ENCODE results near the gene HOXA3.

The HOXA3 gene

GRCh38 chr7:27125986-27126394 is 26.4 kb downstream of the HOXA3 start:
- no peak for DNase-seq

DNA sequence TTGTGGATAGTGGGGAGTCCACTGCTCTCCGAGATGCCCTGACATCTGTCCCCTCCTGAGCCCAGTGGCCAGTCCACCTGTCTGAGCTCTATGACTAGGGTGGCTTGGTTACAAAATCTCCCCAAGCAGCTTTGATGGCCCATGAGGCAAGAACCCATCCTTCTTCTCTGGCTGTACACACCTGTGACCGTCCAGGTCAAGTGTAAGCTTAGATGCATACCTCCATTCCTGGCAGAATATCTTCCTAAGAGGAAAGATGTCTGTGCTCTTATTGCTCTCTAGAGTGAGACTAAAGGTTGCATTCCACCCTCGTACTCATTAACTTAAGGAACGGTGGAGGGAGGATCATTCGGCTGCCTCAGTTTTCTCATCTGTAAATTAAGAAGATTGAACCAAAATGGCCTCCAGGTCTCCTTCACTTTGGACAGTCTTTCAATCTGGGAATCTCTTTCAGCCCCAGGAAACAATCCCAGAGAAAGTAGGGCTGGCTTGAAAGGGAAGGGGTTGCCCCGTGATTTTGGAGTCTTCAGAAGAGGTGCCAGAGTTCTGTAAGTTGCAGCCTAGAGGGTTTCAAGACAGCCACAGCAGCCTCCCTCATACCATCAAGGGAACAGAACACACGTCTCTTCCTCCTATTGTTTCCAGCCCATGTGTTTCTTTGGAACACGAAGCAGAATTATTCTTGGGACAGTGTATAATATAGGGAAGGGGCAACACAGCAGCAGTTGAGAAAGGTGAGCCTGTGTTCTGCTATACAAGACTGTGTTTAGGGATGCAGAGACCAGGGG is 27.3 kb downstream of the HOXA3 start:
- no peak for DNase-seq

DNA sequence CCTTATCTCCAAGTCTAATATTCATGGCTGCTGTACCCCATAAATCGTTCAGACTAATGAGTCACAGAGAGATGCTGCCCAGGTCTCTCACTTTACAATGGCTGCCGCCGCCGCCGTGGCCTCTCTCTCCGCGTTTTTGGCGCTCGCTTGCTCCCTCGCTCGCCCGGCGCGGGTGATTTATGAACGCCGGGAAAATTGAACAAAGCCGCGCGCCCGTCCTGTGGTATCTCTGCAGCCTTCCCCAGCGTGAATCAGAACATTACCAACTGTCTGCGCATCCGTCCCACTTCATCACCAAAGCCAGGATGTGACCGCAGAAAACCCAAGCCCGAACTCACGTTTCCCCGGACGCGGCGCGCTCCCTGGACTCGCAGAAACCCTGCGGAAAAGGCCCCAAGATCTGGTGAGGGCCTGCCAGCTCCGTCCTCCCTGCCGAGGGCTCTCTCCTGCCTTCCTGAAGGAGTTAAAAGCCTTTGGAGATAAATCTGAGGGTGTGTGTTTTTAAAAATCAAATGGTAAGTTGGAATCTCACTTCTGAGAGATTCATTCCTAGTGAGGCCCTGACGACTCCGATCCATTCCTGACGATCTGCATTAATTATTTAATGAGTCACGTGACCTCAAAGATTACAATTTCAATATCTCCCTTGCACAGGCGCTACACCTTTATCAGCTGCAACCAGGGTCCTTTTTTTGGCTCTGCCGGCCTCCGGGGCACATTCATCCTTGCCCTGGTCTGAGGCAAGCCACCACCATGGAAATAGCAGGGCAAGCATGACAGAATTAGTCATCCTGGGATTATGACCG is 28.1 kb downstream of the HOXA3 start:
- DNase-seq, result no peak

DNA sequence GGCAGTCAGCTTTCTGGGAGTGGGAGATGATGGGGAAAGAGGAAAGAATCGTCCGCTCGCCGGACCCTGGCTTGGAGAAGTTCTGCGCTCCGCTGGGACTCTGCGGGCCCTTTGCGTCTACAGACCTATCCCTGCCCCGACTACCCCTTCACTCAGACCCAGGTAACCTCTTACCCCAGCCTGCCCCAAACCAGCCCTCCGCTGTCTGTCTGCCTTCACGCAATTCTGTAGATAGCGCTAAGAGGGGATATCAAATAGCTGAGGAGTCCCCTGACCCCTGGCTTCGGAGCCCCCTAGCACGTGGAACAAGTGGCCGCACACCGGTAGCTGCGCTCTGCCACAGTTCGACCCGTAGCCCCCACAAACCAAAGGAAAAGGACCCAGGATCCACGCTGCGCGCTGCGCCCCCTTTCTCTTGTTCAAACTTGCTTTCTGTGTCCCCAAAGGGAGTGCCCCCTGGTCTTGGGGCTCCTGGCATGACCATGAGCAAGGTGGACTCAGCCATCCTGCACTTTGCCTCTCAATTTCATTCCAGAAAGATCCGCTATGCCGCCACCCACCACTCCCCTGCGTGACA is 28.8 kb downstream of the HOXA3 start:
- no peak for DNase-seq

GRCh38 chr7:27123007-27123476 is 29.3 kb downstream of the HOXA3 start:
- DNase-seq, result no peak

GRCh38 chr7:27122077-27122910 is 30.1 kb downstream of the HOXA3 start:
- no peak for DNase-seq

DNA sequence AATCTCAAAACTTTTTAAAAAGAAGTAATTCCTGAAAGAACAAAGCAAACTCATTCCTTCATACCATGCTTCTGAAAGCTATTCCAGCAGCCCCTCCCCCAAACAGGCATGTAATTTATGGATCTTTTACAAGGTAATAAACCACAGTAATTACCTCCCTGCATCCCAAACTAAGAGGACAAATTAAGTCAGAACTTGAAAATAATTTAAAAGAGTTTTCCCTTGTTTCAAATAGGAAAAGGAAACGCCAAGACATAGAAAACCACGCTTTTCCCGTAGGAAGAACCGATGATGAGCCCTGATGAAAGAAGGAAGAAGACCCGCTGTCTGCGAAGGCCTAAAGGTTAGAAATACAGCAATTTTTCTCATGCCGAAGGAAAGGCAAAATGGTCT is 30.7 kb downstream of the HOXA3 start:
- DNase-seq, result no peak

DNA sequence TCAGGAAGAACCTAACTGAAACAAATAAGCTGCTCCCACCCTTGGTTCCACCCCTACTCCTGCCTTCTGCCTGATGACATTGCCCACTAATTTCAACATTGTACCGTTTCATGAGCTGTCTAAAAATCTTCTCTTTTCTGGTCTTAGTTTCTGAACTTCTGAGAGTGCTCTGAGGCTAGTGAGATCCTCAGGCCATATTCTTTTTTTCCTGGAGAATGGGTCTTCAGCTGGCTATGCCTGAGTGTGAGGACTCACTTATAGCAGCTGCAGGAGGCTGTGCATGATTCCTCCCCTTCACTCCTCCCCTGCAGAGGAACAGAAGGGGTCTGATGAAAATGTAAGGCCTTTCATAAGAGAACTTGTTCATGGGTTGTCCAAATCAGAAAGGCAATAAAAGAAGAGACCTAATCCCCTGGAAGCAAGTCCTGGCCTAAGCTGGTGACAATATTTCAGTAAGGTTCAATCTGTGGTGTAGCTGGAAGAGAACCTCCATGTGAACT is 32.9 kb downstream of the HOXA3 start:
- no peak for DNase-seq

DNA sequence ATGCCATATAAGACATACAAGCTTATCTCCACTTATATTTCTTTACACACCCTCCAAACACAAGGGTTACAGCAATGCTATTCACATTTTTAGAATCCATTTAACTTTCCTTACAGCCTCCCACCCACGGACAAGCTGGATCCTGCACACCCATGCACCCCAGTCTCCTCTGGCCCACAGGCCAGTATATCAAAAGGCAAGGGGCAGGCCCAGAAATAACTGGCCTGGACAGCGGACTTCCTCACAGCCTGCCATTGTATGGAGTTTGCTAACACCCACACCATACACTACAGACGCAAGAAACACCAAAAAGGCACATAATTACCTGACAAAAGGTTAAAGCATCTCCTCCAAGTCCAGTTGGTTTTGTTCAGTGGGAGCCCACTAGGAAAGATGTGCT is 33.8 kb downstream of the HOXA3 start:
- no peak for DNase-seq

DNA sequence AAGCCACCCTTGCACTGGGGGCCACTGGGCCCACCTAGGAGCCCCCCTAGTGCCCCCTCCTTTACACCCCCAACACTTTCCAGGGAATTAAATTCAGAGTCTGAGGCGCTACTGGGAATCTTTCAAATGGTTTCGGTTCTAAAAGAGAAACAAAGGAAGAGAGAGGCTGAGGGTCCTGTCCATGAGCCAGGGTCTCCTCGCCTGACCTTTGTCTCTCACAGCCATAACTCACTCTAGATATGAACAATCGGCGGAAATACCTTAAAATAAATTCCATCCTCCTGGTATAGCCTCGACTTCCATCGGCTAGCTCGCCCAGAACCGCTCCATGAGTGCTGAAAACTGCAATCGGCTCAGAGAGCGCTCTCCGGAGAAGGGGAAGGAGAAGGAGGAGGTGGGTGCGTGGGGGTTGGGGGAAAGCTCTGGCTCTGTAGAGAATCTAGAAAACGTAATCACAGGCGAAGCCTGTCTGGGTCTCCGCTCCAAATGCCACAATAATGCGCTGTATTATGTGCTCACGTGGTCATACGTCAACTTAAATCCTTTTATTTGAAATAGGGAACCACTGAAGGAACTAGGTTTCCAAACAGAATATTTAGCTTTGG is 34.4 kb downstream of the HOXA3 start:
- no peak for DNase-seq

- DNase-seq, result no peak
Observed at GRCh38 chr7:27116962-27117886, 35.2 kb downstream of the HOXA3 start.

DNA sequence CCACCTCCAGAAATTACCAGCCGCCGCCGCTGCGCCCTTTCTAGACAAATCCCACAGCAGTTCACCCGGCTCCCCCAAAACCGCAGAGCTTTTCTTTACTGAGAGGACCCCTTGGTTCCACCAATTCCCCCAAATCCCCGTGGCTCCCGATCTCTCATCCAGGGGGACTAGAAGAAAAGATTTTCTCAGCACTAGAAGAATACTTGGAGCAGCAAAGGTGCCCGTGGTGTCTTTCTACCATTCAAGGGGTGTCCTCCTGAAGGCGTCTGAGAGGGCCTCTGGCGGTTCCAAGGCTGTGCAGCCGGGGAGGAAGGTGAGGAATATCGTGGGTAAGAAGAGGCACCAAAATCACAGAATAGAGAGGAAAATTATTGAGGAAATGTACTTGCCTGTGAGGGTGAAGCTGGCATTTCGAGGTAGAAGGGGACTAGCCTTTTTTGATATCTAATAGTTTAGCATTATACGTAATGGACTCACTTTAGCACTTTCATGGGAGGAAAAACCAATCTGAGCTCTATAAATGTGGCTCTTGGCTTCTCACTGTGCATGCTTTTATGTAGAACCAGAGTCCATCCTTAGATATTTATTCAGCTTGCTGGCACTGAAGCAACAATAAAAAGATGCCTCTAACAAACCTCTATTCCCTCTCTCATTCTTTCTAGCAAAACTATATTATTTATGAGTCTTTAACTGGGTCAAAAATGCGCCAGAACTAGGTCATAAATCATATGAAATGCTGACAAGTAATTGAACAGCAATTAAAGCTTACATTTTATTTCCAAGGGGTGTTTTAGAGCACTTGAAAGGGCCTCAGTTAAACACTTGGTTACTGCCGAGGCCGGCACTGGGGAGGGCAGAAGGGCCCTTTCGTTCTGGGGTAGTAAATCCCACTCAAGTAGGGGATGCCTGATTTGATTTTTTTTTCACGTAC is 36.1 kb downstream of the HOXA3 start:
- DNase-seq, result no peak

DNA sequence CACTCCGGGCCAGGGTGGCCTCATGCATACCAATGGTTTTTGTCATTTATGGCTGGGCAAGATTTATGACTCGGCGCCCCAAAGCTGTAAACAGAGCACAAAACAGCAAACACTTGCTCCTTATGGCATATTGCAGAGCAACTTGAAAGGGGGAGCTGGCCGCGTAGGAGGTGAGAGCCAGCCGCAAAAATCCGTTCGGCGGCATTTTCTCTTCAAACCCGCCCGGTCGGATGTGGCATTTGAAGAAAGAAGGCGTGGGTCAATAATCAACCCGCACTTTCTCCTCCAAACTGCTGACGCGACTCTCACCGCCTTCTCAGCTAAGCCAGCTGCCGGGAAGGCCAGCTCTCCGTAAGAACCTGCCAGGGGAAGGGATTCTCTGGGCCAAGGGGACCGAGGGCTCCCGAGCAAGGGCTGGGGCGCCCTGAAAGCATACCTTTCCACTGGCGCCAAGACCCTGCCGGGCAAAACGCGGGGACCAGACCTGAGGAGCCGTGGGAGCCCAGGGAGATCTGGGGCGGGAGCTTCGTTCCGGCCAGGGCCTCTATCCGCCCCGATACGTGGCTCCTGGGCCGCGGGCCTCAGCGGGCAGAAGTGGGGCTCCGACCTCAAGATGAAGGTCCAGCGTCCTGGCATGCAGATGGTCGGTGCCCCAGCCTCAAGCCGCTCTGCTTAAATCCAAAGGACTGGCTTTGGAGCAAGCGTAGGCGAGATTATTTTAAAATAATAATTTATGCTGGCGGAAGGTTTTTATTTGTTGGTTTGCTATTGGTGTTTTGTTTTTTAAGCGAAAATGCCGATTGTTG is 37.0 kb downstream of the HOXA3 start:
- no peak for DNase-seq

DNA sequence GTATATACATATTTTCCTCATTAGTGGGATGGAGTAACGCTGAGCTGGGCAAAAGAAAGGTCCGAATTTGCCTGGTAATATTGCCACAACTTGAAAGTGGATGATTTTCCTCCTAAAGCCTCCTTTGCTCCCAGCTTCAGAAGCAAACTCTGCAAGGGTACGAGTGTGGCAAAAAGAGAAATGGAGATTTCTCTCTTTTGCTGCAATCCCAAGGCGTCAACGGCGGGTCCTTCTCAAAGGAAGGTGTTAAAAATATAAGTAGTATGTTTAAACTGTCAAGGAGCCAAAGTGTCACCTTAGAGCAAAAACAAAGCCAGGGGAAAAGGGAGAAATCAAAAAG is 37.5 kb downstream of the HOXA3 start:
- no peak for DNase-seq

GRCh38 chr7:27113991-27114769 is 38.2 kb downstream of the HOXA3 start:
- no peak for DNase-seq

- DNase-seq, result no peak
Observed at GRCh38 chr7:27112955-27113949, 39.1 kb downstream of the HOXA3 start.

- DNase-seq, result no peak
Observed at GRCh38 chr7:27112361-27112760, 40.0 kb downstream of the HOXA3 start.

Data from bone marrow (tissue), 2 donors.